Measurements from ENCODE around the gene TDRD10.

- TF ChIP-seq POLR2A (IDR thresholded peaks at IDR 0.05; ENCODE audit: low read depth, low read length) (no peak), POLR2AphosphoS5 (IDR thresholded peaks at IDR 0.05; ENCODE audit: low read depth, low read length) (no peak), TAF1 (IDR thresholded peaks at IDR 0.05; ENCODE audit: low read depth, low read length) (no peak), PAX5 (IDR thresholded peaks at IDR 0.05; ENCODE audit: insufficient read depth, low read length, severe bottlenecking) (no peak), POU2F2 (IDR thresholded peaks at IDR 0.05; ENCODE audit: low read depth, low read length) (no peak), SPI1 (IDR thresholded peaks at IDR 0.05; ENCODE audit: low read depth, low read length) (no peak)
Observed at GRCh38 chr1:154502066-154502743, at the start of gene TDRD10, which contains the start of gene SHE.
